ENCODE data around the gene PDE10A.
"Not testable (repeated sequence)": the region's sequence is repeated elsewhere in the genome, so short reads cannot be mapped to it uniquely, and the experiment has no call there.

Gene PDE10A

DNA sequence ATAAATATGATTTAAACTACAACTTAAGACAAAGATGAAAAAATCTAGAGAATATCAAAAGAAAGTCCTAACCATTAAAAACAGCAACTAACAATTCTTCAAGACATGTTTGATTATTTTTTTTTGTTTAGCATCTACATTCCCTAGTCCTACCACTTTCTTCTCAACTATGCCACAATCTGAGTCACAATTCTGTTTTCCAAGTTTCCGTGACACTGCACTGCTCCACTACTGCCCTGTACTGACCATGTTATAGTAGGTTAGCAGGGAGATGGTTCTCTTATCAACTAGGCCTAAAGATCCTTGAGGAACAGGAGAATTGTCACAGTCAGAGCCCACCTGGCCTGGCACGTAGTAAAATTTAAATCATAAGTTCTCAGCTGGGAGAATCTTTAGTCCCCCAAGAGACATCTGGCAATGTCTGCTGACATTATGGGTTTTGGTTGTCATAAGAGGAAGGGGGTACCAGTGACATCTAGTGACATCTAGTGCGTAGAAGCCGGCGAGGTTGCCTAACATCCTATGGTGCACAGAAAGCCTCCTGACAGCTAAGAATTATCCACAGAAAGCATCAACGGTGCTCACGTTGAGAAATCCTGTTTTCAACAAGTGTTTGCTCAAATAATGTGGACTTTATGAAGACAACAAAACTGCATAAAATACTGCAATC, 100.5 kb downstream of the PDE10A start:
- H3K4me3 ChIP-seq (ENCODE audit: insufficient read depth, low read depth, low read length, poor library complexity, severe bottlenecking), result no peak overlapping the region

GRCh38 chr6:165559632-165560031, 103.4 kb downstream of the PDE10A start:
- no peaks in the 10 kb centered on the region for H3K27me3 ChIP-seq (replicated peaks; ENCODE audit: control insufficient read depth, insufficient read depth, low read length, poor library complexity, severe bottlenecking)
- H3K9me3 ChIP-seq (ENCODE audit: control insufficient read depth, low read length), result no peaks in the 10 kb centered on the region
- H3K36me3 ChIP-seq (ENCODE audit: control insufficient read depth, insufficient read depth, low read length), result no peaks in the 10 kb centered on the region
- DNase-seq, result no peak
- H3K4me3 ChIP-seq (ENCODE audit: insufficient read depth, low read depth, low read length, poor library complexity, severe bottlenecking), result no peak overlapping the region
- H3K4me1 ChIP-seq (ENCODE audit: control insufficient read depth, insufficient read depth, low read length, poor library complexity, severe bottlenecking), result no peaks in the 10 kb centered on the region
- H3K27ac ChIP-seq (ENCODE audit: insufficient read depth, low read length, poor library complexity, severe bottlenecking), result no peak overlapping the region

More for the DNA sequence above, 100.5 kb downstream of the PDE10A start:
- DNase-seq, result no peak
- Histone ChIP-seq H3K27me3 (replicated peaks; ENCODE audit: control insufficient read depth, insufficient read depth, low read length, poor library complexity, severe bottlenecking) (no peaks in the 10 kb centered on the region), H3K4me1 (ENCODE audit: control insufficient read depth, insufficient read depth, low read length, poor library complexity, severe bottlenecking) (no peaks in the 10 kb centered on the region), H3K27ac (ENCODE audit: insufficient read depth, low read length, poor library complexity, severe bottlenecking) (no peak overlapping the region), H3K36me3 (ENCODE audit: control insufficient read depth, insufficient read depth, low read length) (no peaks in the 10 kb centered on the region), H3K9me3 (ENCODE audit: control insufficient read depth, low read length) (no peaks in the 10 kb centered on the region)

GRCh38 chr6:165558097-165558496, 104.9 kb downstream of the PDE10A start:
- not testable (repeated sequence) for H3K4me3 ChIP-seq (ENCODE audit: insufficient read depth, low read depth, low read length, poor library complexity, severe bottlenecking); H3K4me1 ChIP-seq (ENCODE audit: control insufficient read depth, insufficient read depth, low read length, poor library complexity, severe bottlenecking); DNase-seq; H3K27ac ChIP-seq (ENCODE audit: insufficient read depth, low read length, poor library complexity, severe bottlenecking); H3K9me3 ChIP-seq (ENCODE audit: control insufficient read depth, low read length); H3K36me3 ChIP-seq (ENCODE audit: control insufficient read depth, insufficient read depth, low read length); H3K27me3 ChIP-seq (replicated peaks; ENCODE audit: control insufficient read depth, insufficient read depth, low read length, poor library complexity, severe bottlenecking)

- Histone ChIP-seq H3K4me3 (ENCODE audit: insufficient read depth, low read depth, low read length, poor library complexity, severe bottlenecking) (no peak overlapping the region), H3K9me3 (ENCODE audit: control insufficient read depth, low read length) (no peaks in the 10 kb centered on the region), H3K4me1 (ENCODE audit: control insufficient read depth, insufficient read depth, low read length, poor library complexity, severe bottlenecking) (no peaks in the 10 kb centered on the region), H3K27ac (ENCODE audit: insufficient read depth, low read length, poor library complexity, severe bottlenecking) (no peak overlapping the region), H3K36me3 (ENCODE audit: control insufficient read depth, insufficient read depth, low read length) (no peaks in the 10 kb centered on the region), H3K27me3 (replicated peaks; ENCODE audit: control insufficient read depth, insufficient read depth, low read length, poor library complexity, severe bottlenecking) (no peaks in the 10 kb centered on the region)
- DNase-seq, result no peak
Observed at GRCh38 chr6:165557674-165558073, 105.4 kb downstream of the PDE10A start.

GRCh38 chr6:165556116-165556843, 106.8 kb downstream of the PDE10A start:
- Histone ChIP-seq H3K36me3 (ENCODE audit: control insufficient read depth, insufficient read depth, low read length) (no peaks in the 10 kb centered on the region), H3K27me3 (replicated peaks; ENCODE audit: control insufficient read depth, insufficient read depth, low read length, poor library complexity, severe bottlenecking) (no peaks in the 10 kb centered on the region), H3K27ac (ENCODE audit: insufficient read depth, low read length, poor library complexity, severe bottlenecking) (no peak overlapping the region), H3K9me3 (ENCODE audit: control insufficient read depth, low read length) (no peaks in the 10 kb centered on the region), H3K4me1 (ENCODE audit: control insufficient read depth, insufficient read depth, low read length, poor library complexity, severe bottlenecking) (no peaks in the 10 kb centered on the region), H3K4me3 (ENCODE audit: insufficient read depth, low read depth, low read length, poor library complexity, severe bottlenecking) (no peak overlapping the region)
- no peak for DNase-seq

DNA sequence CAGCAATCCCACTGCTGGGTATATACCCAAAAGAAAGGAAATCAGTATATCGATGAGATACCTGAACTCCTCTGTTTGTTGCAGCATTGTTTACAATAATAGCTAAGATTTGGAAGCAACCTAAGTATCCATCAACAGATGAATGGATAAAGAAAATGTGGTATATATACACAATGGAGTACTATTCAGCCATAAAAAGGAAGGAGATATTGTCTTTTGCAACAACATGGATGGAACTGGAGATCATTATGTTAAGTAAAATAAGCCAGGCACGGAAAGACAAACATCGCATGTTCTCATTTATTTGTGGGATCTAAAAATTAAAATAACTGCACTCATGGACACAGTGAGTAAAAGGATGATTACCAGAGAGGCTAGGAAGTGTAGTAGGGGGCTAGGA, 108.4 kb downstream of the PDE10A start:
- H3K27me3 ChIP-seq (replicated peaks; ENCODE audit: control insufficient read depth, insufficient read depth, low read length, poor library complexity, severe bottlenecking); H3K4me1 ChIP-seq (ENCODE audit: control insufficient read depth, insufficient read depth, low read length, poor library complexity, severe bottlenecking); H3K9me3 ChIP-seq (ENCODE audit: control insufficient read depth, low read length); H3K4me3 ChIP-seq (ENCODE audit: insufficient read depth, low read depth, low read length, poor library complexity, severe bottlenecking); H3K36me3 ChIP-seq (ENCODE audit: control insufficient read depth, insufficient read depth, low read length); H3K27ac ChIP-seq (ENCODE audit: insufficient read depth, low read length, poor library complexity, severe bottlenecking); DNase-seq: not testable (repeated sequence)

- Histone ChIP-seq H3K4me1 (ENCODE audit: control insufficient read depth, insufficient read depth, low read length, poor library complexity, severe bottlenecking) (no peaks in the 10 kb centered on the region), H3K4me3 (ENCODE audit: insufficient read depth, low read depth, low read length, poor library complexity, severe bottlenecking) (no peak overlapping the region), H3K36me3 (ENCODE audit: control insufficient read depth, insufficient read depth, low read length) (no peaks in the 10 kb centered on the region), H3K27ac (ENCODE audit: insufficient read depth, low read length, poor library complexity, severe bottlenecking) (no peak overlapping the region), H3K9me3 (ENCODE audit: control insufficient read depth, low read length) (no peaks in the 10 kb centered on the region), H3K27me3 (replicated peaks; ENCODE audit: control insufficient read depth, insufficient read depth, low read length, poor library complexity, severe bottlenecking) (no peaks in the 10 kb centered on the region)
- DNase-seq, result no peak
Observed at GRCh38 chr6:165552248-165552736, 110.7 kb downstream of the PDE10A start.

DNA sequence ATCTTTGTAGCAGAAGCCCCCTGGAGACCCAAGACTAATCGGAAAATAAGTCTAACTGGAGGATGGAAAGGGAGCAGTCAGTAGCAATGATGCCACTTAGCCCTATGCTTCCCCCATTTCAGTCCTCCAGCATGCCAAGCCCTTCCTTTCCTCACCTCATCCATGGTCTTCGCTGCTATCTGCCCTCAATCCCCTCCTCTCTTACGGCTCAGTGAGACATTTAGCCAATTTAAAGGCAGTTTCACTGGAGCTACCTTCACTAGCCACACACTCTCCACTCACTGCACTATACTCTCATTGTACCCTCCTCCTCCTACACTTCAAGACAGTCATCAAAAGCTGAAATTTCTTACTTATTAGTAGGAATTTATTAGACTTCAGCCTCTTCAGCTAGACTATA, 111.2 kb downstream of the PDE10A start:
- Histone ChIP-seq H3K9me3 (ENCODE audit: control insufficient read depth, low read length) (no peaks in the 10 kb centered on the region), H3K36me3 (ENCODE audit: control insufficient read depth, insufficient read depth, low read length) (no peaks in the 10 kb centered on the region), H3K27me3 (replicated peaks; ENCODE audit: control insufficient read depth, insufficient read depth, low read length, poor library complexity, severe bottlenecking) (no peaks in the 10 kb centered on the region), H3K4me3 (ENCODE audit: insufficient read depth, low read depth, low read length, poor library complexity, severe bottlenecking) (no peak overlapping the region), H3K4me1 (ENCODE audit: control insufficient read depth, insufficient read depth, low read length, poor library complexity, severe bottlenecking) (no peaks in the 10 kb centered on the region), H3K27ac (ENCODE audit: insufficient read depth, low read length, poor library complexity, severe bottlenecking) (no peak overlapping the region)
- no peak for DNase-seq

- Histone ChIP-seq H3K36me3 (ENCODE audit: control insufficient read depth, insufficient read depth, low read length) (no peaks in the 10 kb centered on the region), H3K4me1 (ENCODE audit: control insufficient read depth, insufficient read depth, low read length, poor library complexity, severe bottlenecking) (no peaks in the 10 kb centered on the region), H3K27ac (ENCODE audit: insufficient read depth, low read length, poor library complexity, severe bottlenecking) (no peak overlapping the region), H3K27me3 (replicated peaks; ENCODE audit: control insufficient read depth, insufficient read depth, low read length, poor library complexity, severe bottlenecking) (no peaks in the 10 kb centered on the region), H3K4me3 (ENCODE audit: insufficient read depth, low read depth, low read length, poor library complexity, severe bottlenecking) (no peak overlapping the region), H3K9me3 (ENCODE audit: control insufficient read depth, low read length) (no peaks in the 10 kb centered on the region)
- DNase-seq, result no peak
Observed at GRCh38 chr6:165548450-165548849, 114.6 kb downstream of the PDE10A start.

- no peaks in the 10 kb centered on the region for H3K9me3 ChIP-seq (ENCODE audit: control insufficient read depth, low read length)
- no peaks in the 10 kb centered on the region for H3K4me1 ChIP-seq (ENCODE audit: control insufficient read depth, insufficient read depth, low read length, poor library complexity, severe bottlenecking)
- no peak for DNase-seq
- H3K36me3 ChIP-seq (ENCODE audit: control insufficient read depth, insufficient read depth, low read length), result no peaks in the 10 kb centered on the region
- no peaks in the 10 kb centered on the region for H3K27me3 ChIP-seq (replicated peaks; ENCODE audit: control insufficient read depth, insufficient read depth, low read length, poor library complexity, severe bottlenecking)
- no peak overlapping the region for H3K4me3 ChIP-seq (ENCODE audit: insufficient read depth, low read depth, low read length, poor library complexity, severe bottlenecking)
- H3K27ac ChIP-seq (ENCODE audit: insufficient read depth, low read length, poor library complexity, severe bottlenecking), result no peak overlapping the region
Observed at GRCh38 chr6:165545806-165546205, 117.2 kb downstream of the PDE10A start.

All from effector memory CD4-positive, alpha-beta T cell (primary cell).